ENCODE measurements around the gene DMBX1.

DMBX1 gene

GRCh38 chr1:46451948-46452930 lies 37.4 kb upstream of the DMBX1 start:
- in situ Hi-C loops (cut with MboI; ENCODE audit: low pct_unique_long_range_greater_than_20kb, low sequenced_read_pairs, unreplicated experiment) = no loop called here
- DNase-seq (ENCODE audit: low spot score) = no peak
- TF ChIP-seq, protein P1, sequence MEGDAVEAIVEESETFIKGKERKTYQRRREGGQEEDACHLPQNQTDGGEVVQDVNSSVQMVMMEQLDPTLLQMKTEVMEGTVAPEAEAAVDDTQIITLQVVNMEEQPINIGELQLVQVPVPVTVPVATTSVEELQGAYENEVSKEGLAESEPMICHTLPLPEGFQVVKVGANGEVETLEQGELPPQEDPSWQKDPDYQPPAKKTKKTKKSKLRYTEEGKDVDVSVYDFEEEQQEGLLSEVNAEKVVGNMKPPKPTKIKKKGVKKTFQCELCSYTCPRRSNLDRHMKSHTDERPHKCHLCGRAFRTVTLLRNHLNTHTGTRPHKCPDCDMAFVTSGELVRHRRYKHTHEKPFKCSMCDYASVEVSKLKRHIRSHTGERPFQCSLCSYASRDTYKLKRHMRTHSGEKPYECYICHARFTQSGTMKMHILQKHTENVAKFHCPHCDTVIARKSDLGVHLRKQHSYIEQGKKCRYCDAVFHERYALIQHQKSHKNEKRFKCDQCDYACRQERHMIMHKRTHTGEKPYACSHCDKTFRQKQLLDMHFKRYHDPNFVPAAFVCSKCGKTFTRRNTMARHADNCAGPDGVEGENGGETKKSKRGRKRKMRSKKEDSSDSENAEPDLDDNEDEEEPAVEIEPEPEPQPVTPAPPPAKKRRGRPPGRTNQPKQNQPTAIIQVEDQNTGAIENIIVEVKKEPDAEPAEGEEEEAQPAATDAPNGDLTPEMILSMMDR (IDR thresholded peaks at IDR 0.05; ENCODE audit: extremely low read depth, insufficient read depth, missing control alignments) = no peak

DNA sequence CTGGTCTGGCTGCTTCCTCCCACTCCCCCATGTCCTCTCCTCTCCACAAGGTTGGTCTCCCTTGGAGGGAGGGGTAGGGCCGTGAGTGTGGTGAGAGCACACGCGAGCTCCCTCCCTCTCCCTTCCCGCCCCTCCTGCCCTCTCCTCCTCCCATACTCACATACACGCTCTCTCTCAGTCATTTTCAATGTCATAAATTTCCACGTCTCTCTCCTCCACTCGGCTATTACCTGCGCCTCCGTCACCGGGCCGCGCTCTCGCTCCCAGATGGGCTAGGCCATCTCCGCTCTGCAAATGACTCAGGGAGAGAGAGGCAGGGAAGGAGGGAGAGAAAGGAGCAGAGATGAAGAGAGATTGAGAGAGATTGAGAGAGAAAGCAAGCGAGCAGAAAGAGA lies 36.7 kb upstream of the DMBX1 start:
- no peak for DNase-seq (ENCODE audit: low spot score)
- TF ChIP-seq, protein P1 (IDR thresholded peaks at IDR 0.05; ENCODE audit: extremely low read depth, insufficient read depth, missing control alignments) = no peak
- in situ Hi-C loops (cut with MboI; ENCODE audit: low pct_unique_long_range_greater_than_20kb, low sequenced_read_pairs, unreplicated experiment) = no loop called here

- TF ChIP-seq, protein P1 (IDR thresholded peaks at IDR 0.05; ENCODE audit: extremely low read depth, insufficient read depth, missing control alignments) = no peak
- no peak for DNase-seq (ENCODE audit: low spot score)
- in situ Hi-C loops (cut with MboI; ENCODE audit: low pct_unique_long_range_greater_than_20kb, low sequenced_read_pairs, unreplicated experiment) = no loop called here
Measured at GRCh38 chr1:46453449-46453848, 36.2 kb upstream of the DMBX1 start.

- in situ Hi-C loops (cut with MboI; ENCODE audit: low pct_unique_long_range_greater_than_20kb, low sequenced_read_pairs, unreplicated experiment) = no loop called here
Measured at GRCh38 chr1:46455951-46456350, 33.7 kb upstream of the DMBX1 start.

DNA sequence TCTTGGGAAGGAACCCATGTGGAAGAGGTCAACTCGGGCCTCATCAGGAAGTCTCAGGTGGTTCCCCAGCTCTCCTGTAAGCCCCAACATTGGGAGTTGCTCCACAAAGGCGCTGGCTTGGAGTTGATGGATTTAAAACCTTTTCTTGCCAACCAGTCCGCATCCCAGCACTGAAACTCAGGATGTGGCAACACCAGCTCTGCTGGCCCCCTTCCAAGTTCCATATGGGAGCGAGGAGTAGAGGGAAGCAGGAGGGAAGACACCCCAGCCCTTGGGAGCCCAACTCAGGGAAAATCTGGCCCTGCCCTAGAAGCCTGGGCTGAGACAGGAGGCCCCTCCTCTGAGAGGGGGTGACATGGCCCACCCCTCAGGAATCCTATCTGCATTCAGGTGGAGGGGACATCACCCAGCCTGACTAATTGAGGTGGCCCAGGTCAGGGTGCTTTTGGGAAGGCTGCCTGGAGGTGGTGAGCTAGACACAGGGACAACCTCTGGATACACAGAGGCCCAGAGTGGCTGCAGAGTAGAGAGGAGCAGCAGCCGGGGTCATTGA lies 33.1 kb upstream of the DMBX1 start:
- DNase-seq (ENCODE audit: low spot score) = no peak
- TF ChIP-seq, protein P1 (IDR thresholded peaks at IDR 0.05; ENCODE audit: extremely low read depth, insufficient read depth, missing control alignments) = no peak
- in situ Hi-C loops (cut with MboI; ENCODE audit: low pct_unique_long_range_greater_than_20kb, low sequenced_read_pairs, unreplicated experiment) = no loop called here

More at GRCh38 chr1:46455951-46456350, 33.7 kb upstream of the DMBX1 start:
- no peak for DNase-seq (ENCODE audit: low spot score)
- TF ChIP-seq, protein P1 (IDR thresholded peaks at IDR 0.05; ENCODE audit: extremely low read depth, insufficient read depth, missing control alignments) = no peak

GRCh38 chr1:46457178-46457577 lies 32.5 kb upstream of the DMBX1 start:
- no peak for DNase-seq (ENCODE audit: low spot score)
- in situ Hi-C loops (cut with MboI; ENCODE audit: low pct_unique_long_range_greater_than_20kb, low sequenced_read_pairs, unreplicated experiment) = no loop called here
- TF ChIP-seq, protein P1 (IDR thresholded peaks at IDR 0.05; ENCODE audit: extremely low read depth, insufficient read depth, missing control alignments) = no peak
